ENCODE data around the gene NMBR.
"Not testable (repeated sequence)": the region's sequence is repeated elsewhere in the genome, so short reads cannot be mapped to it uniquely, and the experiment has no call there.

NMBR gene

GRCh38 chr6:142071981-142072380 lies 74.9 kb downstream of the NMBR start:
- H3K4me3 ChIP-seq (ENCODE audit: low read depth, low read length): no peak overlapping the region
- H3K27me3 ChIP-seq (replicated peaks): no peaks in the 10 kb centered on the region
- H3K27ac ChIP-seq: no peak overlapping the region
- peak; percentile 33 for TF ChIP-seq CTCF (IDR thresholded peaks at IDR 0.05; ENCODE audit: low read depth, low read length, missing control alignments)
- H3K36me3 ChIP-seq (replicated peaks): no peaks in the 10 kb centered on the region
- in situ Hi-C loops (cut with HindIII; ENCODE audit: low pct_ligation_motif_present, low sequenced_read_pairs): no loop called here
- no peak for DNase-seq

- TF ChIP-seq CTCF (IDR thresholded peaks at IDR 0.05; ENCODE audit: low read depth, low read length, missing control alignments): no peak
Observed at GRCh38 chr6:142068416-142068815, 78.5 kb downstream of the NMBR start.

GRCh38 chr6:142062861-142063260 lies 84.1 kb downstream of the NMBR start:
- H3K36me3 ChIP-seq (replicated peaks); in situ Hi-C loops (cut with HindIII; ENCODE audit: low pct_ligation_motif_present, low sequenced_read_pairs); DNase-seq; H3K27ac ChIP-seq; H3K27me3 ChIP-seq (replicated peaks); H3K4me3 ChIP-seq (ENCODE audit: low read depth, low read length): not testable (repeated sequence)

More at GRCh38 chr6:142068416-142068815, 78.5 kb downstream of the NMBR start:
- in situ Hi-C loops (cut with HindIII; ENCODE audit: low pct_ligation_motif_present, low sequenced_read_pairs): no loop called here
- Histone ChIP-seq H3K27ac (no peak overlapping the region), H3K36me3 (replicated peaks) (no peaks in the 10 kb centered on the region), H3K27me3 (replicated peaks) (no peaks in the 10 kb centered on the region), H3K4me3 (ENCODE audit: low read depth, low read length) (no peak overlapping the region)
- no peak for DNase-seq

GRCh38 chr6:142058551-142059290 lies 88.2 kb downstream of the NMBR start:
- no peak for DNase-seq
- Histone ChIP-seq H3K36me3 (replicated peaks) (no peaks in the 10 kb centered on the region), H3K27me3 (replicated peaks) (no peaks in the 10 kb centered on the region), H3K27ac (no peak overlapping the region), H3K4me3 (ENCODE audit: low read depth, low read length) (no peak overlapping the region)
- in situ Hi-C loops (cut with HindIII; ENCODE audit: low pct_ligation_motif_present, low sequenced_read_pairs): no loop called here
- no peak for TF ChIP-seq CTCF (IDR thresholded peaks at IDR 0.05; ENCODE audit: low read depth, low read length, missing control alignments)

GRCh38 chr6:142055219-142055618 lies 91.7 kb downstream of the NMBR start:
- Histone ChIP-seq H3K4me3 (ENCODE audit: low read depth, low read length) (no peak overlapping the region), H3K36me3 (replicated peaks) (no peaks in the 10 kb centered on the region), H3K27me3 (replicated peaks) (no peaks in the 10 kb centered on the region), H3K27ac (no peak overlapping the region)
- DNase-seq: no peak
- in situ Hi-C loops (cut with HindIII; ENCODE audit: low pct_ligation_motif_present, low sequenced_read_pairs): no loop called here
- TF ChIP-seq CTCF (IDR thresholded peaks at IDR 0.05; ENCODE audit: low read depth, low read length, missing control alignments): no peak

- DNase-seq: no peak
- Histone ChIP-seq H3K4me3 (ENCODE audit: low read depth, low read length) (no peak overlapping the region), H3K27me3 (replicated peaks) (no peaks in the 10 kb centered on the region), H3K36me3 (replicated peaks) (no peaks in the 10 kb centered on the region), H3K27ac (no peak overlapping the region)
- TF ChIP-seq CTCF (IDR thresholded peaks at IDR 0.05; ENCODE audit: low read depth, low read length, missing control alignments): no peak
- in situ Hi-C loops (cut with HindIII; ENCODE audit: low pct_ligation_motif_present, low sequenced_read_pairs): no loop called here
Observed at GRCh38 chr6:142051404-142051803, 95.5 kb downstream of the NMBR start.
